NB4 (cell line): ENCODE results near the gene TSHR.

Source experiments
- CTCF ChIP-seq: IDR thresholded peaks from one replicate; pipeline ENCODE4 v1.5.1; 2012; ENCODE audit warnings: low read depth, low read length
- MAX ChIP-seq: IDR thresholded peaks from 2 replicates; pipeline ENCODE4 v1.6.1; 2011; ENCODE audit warnings: low read depth, low read length
- POLR2A ChIP-seq: IDR thresholded peaks from 2 replicates; pipeline ENCODE4 v1.6.1; 2011; ENCODE audit warnings: mild to moderate bottlenecking; ENCODE audit not compliant: insufficient read length; ENCODE audit errors: extremely low read depth

- TF ChIP-seq CTCF: peak; percentile 63
- TF ChIP-seq POLR2A: no peak
- TF ChIP-seq MAX: peak; percentile 52
These were observed 628 bp upstream of the TSHR start for GRCh38 chr14:80954687-80955299.
